ENCODE data around the gene AATK.
A peak's percentile ranks its signal among the peaks of the same experiment; 100 is the strongest.

AATK gene

GRCh38 chr17:81110488-81111040, 55.5 kb downstream of the AATK start:
- DNase-seq = no peak

- DNase-seq = no peak
Observed at GRCh38 chr17:81109957-81110356, 56.1 kb downstream of the AATK start.

- no peak for DNase-seq
Observed at GRCh38 chr17:81108220-81108619, 57.8 kb downstream of the AATK start.

GRCh38 chr17:81106716-81107115, 59.3 kb downstream of the AATK start:
- DNase-seq = no peak

- DNase-seq = no peak
Observed at GRCh38 chr17:81103379-81103778, 62.6 kb downstream of the AATK start.

- DNase-seq = no peak
Observed at GRCh38 chr17:81102869-81103268, 63.2 kb downstream of the AATK start.

- DNase-seq = no peak
Observed at GRCh38 chr17:81102352-81102751, 63.7 kb downstream of the AATK start.

GRCh38 chr17:81101614-81102306, 64.3 kb downstream of the AATK start:
- DNase-seq = peak; percentile 92

GRCh38 chr17:81100668-81101067, 65.4 kb downstream of the AATK start:
- DNase-seq = no peak

- DNase-seq = no peak
Observed at GRCh38 chr17:81099888-81100287, 66.1 kb downstream of the AATK start.

- DNase-seq = no peak
Observed at GRCh38 chr17:81097943-81098308, 68.1 kb downstream of the AATK start.

- peak; percentile 36 for DNase-seq
Observed at GRCh38 chr17:81097134-81097942, 68.7 kb downstream of the AATK start.

- DNase-seq = no peak
Observed at GRCh38 chr17:81096741-81097133, 69.3 kb downstream of the AATK start.

- DNase-seq = peak; percentile 36
Observed at GRCh38 chr17:81095383-81095762, 70.6 kb downstream of the AATK start.

- peak; percentile 94 for DNase-seq
Observed at GRCh38 chr17:81094509-81095382, 71.3 kb downstream of the AATK start.

- DNase-seq = no peak
Observed at GRCh38 chr17:81093619-81094508, 72.2 kb downstream of the AATK start.

- no peak for DNase-seq
Observed at GRCh38 chr17:81092518-81093095, 73.4 kb downstream of the AATK start.

GRCh38 chr17:81091774-81092517, 74.1 kb downstream of the AATK start:
- DNase-seq = no peak

- no peak for DNase-seq
Observed at GRCh38 chr17:81091154-81091553, 74.9 kb downstream of the AATK start.

GRCh38 chr17:81090361-81091136, 75.5 kb downstream of the AATK start:
- peak; percentile 29 for DNase-seq

Measured in activated CD4-positive, alpha-beta T cell treated with anti-CD3 and anti-CD28 coated beads, Interleukin-2, amount 50 U/mL, for 16 hours (primary cell).